HG02970 (cell line): ENCODE data around the gene RANBP17.

Source experiments
- ATAC-seq: cut with Tn5 transposase; IDR thresholded peaks from one replicate; pipeline ENCODE4 v1.9.1; 2021; ENCODE audit warnings: mild to moderate bottlenecking, moderate library complexity, moderate number of reproducible peaks; ENCODE audit not compliant: unreplicated experiment, low FRiP score

The RANBP17 gene

GRCh38 chr5:171223927-171224326 lies 362.1 kb downstream of the RANBP17 start:
- no peak for ATAC-seq

- no peak for ATAC-seq
Observed at GRCh38 chr5:171226096-171226754, 364.4 kb downstream of the RANBP17 start.

GRCh38 chr5:171226864-171227263 lies 365.0 kb downstream of the RANBP17 start:
- ATAC-seq: peak; percentile 46

GRCh38 chr5:171236651-171237050 lies 374.8 kb downstream of the RANBP17 start:
- ATAC-seq: no peak

- no peak for ATAC-seq
Observed at GRCh38 chr5:171242521-171242920, 380.7 kb downstream of the RANBP17 start.

GRCh38 chr5:171246231-171246630 lies 384.4 kb downstream of the RANBP17 start:
- ATAC-seq: no peak

GRCh38 chr5:171249460-171249859 lies 387.6 kb downstream of the RANBP17 start:
- ATAC-seq: no peak

- no peak for ATAC-seq
Observed at GRCh38 chr5:171250738-171251137, 388.9 kb downstream of the RANBP17 start.

- no peak for ATAC-seq
Observed at GRCh38 chr5:171251519-171251918, 389.7 kb downstream of the RANBP17 start.

GRCh38 chr5:171252674-171253073 lies 390.9 kb downstream of the RANBP17 start:
- no peak for ATAC-seq

GRCh38 chr5:171258737-171259415 lies 397.1 kb downstream of the RANBP17 start:
- ATAC-seq: no peak

- no peak for ATAC-seq
Observed at GRCh38 chr5:171261361-171261760, 399.5 kb downstream of the RANBP17 start.

GRCh38 chr5:171261904-171262303 lies 400.1 kb downstream of the RANBP17 start:
- ATAC-seq: no peak

- ATAC-seq: no peak
Observed at GRCh38 chr5:171263181-171263580, 401.4 kb downstream of the RANBP17 start.

- ATAC-seq: no peak
Observed at GRCh38 chr5:171264843-171265242, 403.0 kb downstream of the RANBP17 start.

GRCh38 chr5:171268700-171269620 lies 407.1 kb downstream of the RANBP17 start:
- ATAC-seq: no peak

GRCh38 chr5:171269717-171270116 lies 407.9 kb downstream of the RANBP17 start:
- ATAC-seq: no peak

- ATAC-seq: no peak
Observed at GRCh38 chr5:171270136-171270535, 408.3 kb downstream of the RANBP17 start.

GRCh38 chr5:171271798-171272197 lies 410.0 kb downstream of the RANBP17 start:
- ATAC-seq: no peak

GRCh38 chr5:171272996-171273970 lies 411.5 kb downstream of the RANBP17 start:
- no peak for ATAC-seq
